K562 (cell line): Measurements from ENCODE around the gene ATP5MG. TPM values are rescaled to one million over a fixed set of nuclear protein-coding genes. Genes with fewer than 3 reads are reported as not detected.

ENCODE experiments used
- BCLAF1 ChIP-seq, 2 experiments: fragments of 450-650 bp in 1 of 2; IDR thresholded peaks; 2 replicates each; pipeline ENCODE4 v1.6.1; 2011 to 2017; ENCODE audit warnings: low read depth in 2 of 2, antibody characterized with exemption in 1 of 2, borderline replicate concordance in 1 of 2, low read length in 1 of 2, mild to moderate bottlenecking in 1 of 2, mixed read lengths in 1 of 2; ENCODE audit not compliant: control insufficient read depth in 1 of 2
- CSDE1 ChIP-seq, 2 experiments: fragments of 450-650 bp; IDR thresholded peaks; 2 replicates each; pipeline ENCODE4 v1.6.1; 2016; ENCODE audit warnings: mild to moderate bottlenecking in 1 of 2
- ETV1 ChIP-seq: fragments of 450-650 bp; conservative IDR thresholded peaks from 2 replicates; pipeline ENCODE4 v1.6.1; 2016; ENCODE audit warnings: missing genetic modification characterization, control low read depth, low read depth, missing compliant biosample characterization
- HNRNPH1 ChIP-seq: fragments of 200-400 bp; formaldehyde crosslinking; optimal IDR thresholded peaks from 2 replicates; pipeline ENCODE3; 2017; ENCODE audit warnings: low read depth, mild to moderate bottlenecking, low read length, moderate library complexity
- JUN ChIP-seq, 2 experiments: sonication (generic) in 1 of 2; formaldehyde crosslinking in 1 of 2; IDR thresholded peaks; 2 replicates each; pipeline versions ENCODE4 v1.6.1 to v1.8.0; 2012 to 2022; ENCODE audit warnings: borderline replicate concordance in 2 of 2, mild to moderate bottlenecking in 2 of 2, improper control_type of control experiment in 1 of 2, low read depth in 1 of 2, low read length in 1 of 2, missing genetic modification reagents in 1 of 2
- KHSRP ChIP-seq: fragments of 450-650 bp; IDR thresholded peaks from 2 replicates; pipeline ENCODE4 v1.6.1; 2017
- MXI1 ChIP-seq: IDR thresholded peaks from 2 replicates; pipeline ENCODE4 v1.6.1; 2011; ENCODE audit warnings: low read depth, mild to moderate bottlenecking, improper control_type of control experiment, low read length
- NCOR1 ChIP-seq: fragments of 450-650 bp; IDR thresholded peaks from 2 replicates; pipeline ENCODE4 v1.6.1; 2016; ENCODE audit warnings: mild to moderate bottlenecking, moderate library complexity
- NFRKB ChIP-seq: fragments of 450-650 bp; IDR thresholded peaks from 2 replicates; pipeline ENCODE4 v1.6.1; 2016; ENCODE audit warnings: low read depth
- PBX2 ChIP-seq, 2 experiments: IDR thresholded peaks in 1 of 2; conservative IDR thresholded peaks in 1 of 2; 2 replicates each; pipeline ENCODE4 v1.6.1; 2016; ENCODE audit warnings: low read depth in 2 of 2, mild to moderate bottlenecking in 1 of 2, missing compliant biosample characterization in 1 of 2, missing genetic modification characterization in 1 of 2, moderate library complexity in 1 of 2
- TCF3 ChIP-seq: sonication (generic); formaldehyde crosslinking; IDR thresholded peaks from 2 replicates; pipeline ENCODE4 v1.4.0; 2020; ENCODE audit warnings: mild to moderate bottlenecking, missing genetic modification reagents
- ZNF124 ChIP-seq: sonication (generic); formaldehyde crosslinking; IDR thresholded peaks from 2 replicates; pipeline ENCODE4 v1.8.1; 2022; ENCODE audit warnings: missing genetic modification reagents
- ZNF699 ChIP-seq: fragments of 250-450 bp; sonication (Bioruptor Pico); IDR thresholded peaks from 2 replicates; pipeline ENCODE4 v1.8.0; 2021; ENCODE audit warnings: mild to moderate bottlenecking, moderate library complexity; ENCODE audit not compliant: insufficient replicate concordance
- ZNF766 ChIP-seq: fragments of 200-800 bp; sonication (Bioruptor generic); conservative IDR thresholded peaks from 2 replicates; pipeline ENCODE4 v1.6.1; 2016; ENCODE audit warnings: missing genetic modification characterization, missing compliant biosample characterization
- polyA plus RNA-seq, 8 experiments: library from polyadenylated mRNA; depleted of rRNA in 4 of 8; stranded (reverse) in 5 of 8; unstranded in 3 of 8; fragments of >200 nt; fragmentation: Nextera tagmentation in 2 of 8; fragmentation: Illumina TruSeq in 1 of 8; extraction: Ambion mirVana in 2 of 8; extraction: Trizol in 1 of 8; gene quantifications; 2 replicates each; pipeline versions ENCODE4 v1.2.1 to v1.2.3, GENCODE V29; 2011 to 2014; ENCODE audit warnings: inconsistent platforms in 1 of 8, missing spikeins in 1 of 8
- total RNA-seq, 7 experiments: library from RNA; depleted of rRNA in 6 of 7; stranded (reverse); fragments of >200 nt in 6 of 7; fragmentation: Illumina TruSeq in 2 of 7; extraction: Trizol in 2 of 7; gene quantifications; 2 replicates each; pipeline versions ENCODE4 v1.2.1 to v1.2.3, GENCODE V29; 2011 to 2021; ENCODE audit warnings: low replicate concordance in 1 of 7
- TF ChIP-seq, protein P1 (sequence below): fragments of 450-650 bp; IDR thresholded peaks from 2 replicates; pipeline ENCODE4 v1.6.1; 2018; ENCODE audit not compliant: partially characterized antibody
- TF ChIP-seq, protein P2 (sequence below): sonication (generic); formaldehyde crosslinking; IDR thresholded peaks from 2 replicates; pipeline ENCODE4 v1.8.1; 2022; ENCODE audit warnings: missing genetic modification reagents

Gene ATP5MG
- total and polyA plus RNA-seq, 9 of the 15 experiments (the other 6 are each of a cell fraction or from before 2014, with no cell fraction given) = 301 to 2,138 (median 434) TPM

GRCh38 chr11:118415739-118416068 lies 14.3 kb downstream of the ATP5MG start (continued):
- TF ChIP-seq, protein P1, sequence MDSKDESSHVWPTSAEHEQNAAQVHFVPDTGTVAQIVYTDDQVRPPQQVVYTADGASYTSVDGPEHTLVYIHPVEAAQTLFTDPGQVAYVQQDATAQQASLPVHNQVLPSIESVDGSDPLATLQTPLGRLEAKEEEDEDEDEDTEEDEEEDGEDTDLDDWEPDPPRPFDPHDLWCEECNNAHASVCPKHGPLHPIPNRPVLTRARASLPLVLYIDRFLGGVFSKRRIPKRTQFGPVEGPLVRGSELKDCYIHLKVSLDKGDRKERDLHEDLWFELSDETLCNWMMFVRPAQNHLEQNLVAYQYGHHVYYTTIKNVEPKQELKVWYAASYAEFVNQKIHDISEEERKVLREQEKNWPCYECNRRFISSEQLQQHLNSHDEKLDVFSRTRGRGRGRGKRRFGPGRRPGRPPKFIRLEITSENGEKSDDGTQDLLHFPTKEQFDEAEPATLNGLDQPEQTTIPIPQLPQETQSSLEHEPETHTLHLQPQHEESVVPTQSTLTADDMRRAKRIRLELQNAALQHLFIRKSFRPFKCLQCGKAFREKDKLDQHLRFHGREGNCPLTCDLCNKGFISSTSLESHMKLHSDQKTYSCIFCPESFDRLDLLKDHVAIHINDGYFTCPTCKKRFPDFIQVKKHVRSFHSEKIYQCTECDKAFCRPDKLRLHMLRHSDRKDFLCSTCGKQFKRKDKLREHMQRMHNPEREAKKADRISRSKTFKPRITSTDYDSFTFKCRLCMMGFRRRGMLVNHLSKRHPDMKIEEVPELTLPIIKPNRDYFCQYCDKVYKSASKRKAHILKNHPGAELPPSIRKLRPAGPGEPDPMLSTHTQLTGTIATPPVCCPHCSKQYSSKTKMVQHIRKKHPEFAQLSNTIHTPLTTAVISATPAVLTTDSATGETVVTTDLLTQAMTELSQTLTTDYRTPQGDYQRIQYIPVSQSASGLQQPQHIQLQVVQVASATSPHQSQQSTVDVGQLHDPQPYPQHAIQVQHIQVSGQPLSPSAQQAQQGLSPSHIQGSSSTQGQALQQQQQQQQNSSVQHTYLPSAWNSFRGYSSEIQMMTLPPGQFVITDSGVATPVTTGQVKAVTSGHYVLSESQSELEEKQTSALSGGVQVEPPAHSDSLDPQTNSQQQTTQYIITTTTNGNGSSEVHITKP = peak; percentile 17
- TF ChIP-seq JUN (IDR thresholded peaks at IDR 0.05; ENCODE audit: borderline replicate concordance, low read depth, low read length) = peak; percentile 96
- 0 out of 2 replicates have a peak, but pooled peaks have one; percentile 59 for TF ChIP-seq JUN (CRISPR knock-in tag; IDR thresholded peaks at IDR 0.05; ENCODE audit: borderline replicate concordance)
- no peak for TF ChIP-seq KHSRP
- TF ChIP-seq NFRKB = no peak
- TF ChIP-seq BCLAF1 (IDR thresholded peaks at IDR 0.05; ENCODE audit: borderline replicate concordance in 1 of 2, control insufficient read depth in 1 of 2, low read depth in 2 of 2, low read length in 1 of 2) = 0 out of 4 replicates have a peak, but pooled peaks of 1 of the 2 experiments have one; percentile 32
- 0 out of 4 replicates have a peak, but pooled peaks of 1 of the 2 experiments have one; percentile 10 for TF ChIP-seq CSDE1 (IDR thresholded peaks at IDR 0.05)
- TF ChIP-seq HNRNPH1 = no peak
- peak; percentile 80 for TF ChIP-seq TCF3
- peak; percentile 100 for TF ChIP-seq ETV1
- TF ChIP-seq ZNF699 = no peak
- TF ChIP-seq ZNF766 (CRISPR knock-in tag) = peak; percentile 92
- no peak for TF ChIP-seq MXI1
- TF ChIP-seq ZNF124 (CRISPR knock-in tag) = no peak
- TF ChIP-seq, protein P2, sequence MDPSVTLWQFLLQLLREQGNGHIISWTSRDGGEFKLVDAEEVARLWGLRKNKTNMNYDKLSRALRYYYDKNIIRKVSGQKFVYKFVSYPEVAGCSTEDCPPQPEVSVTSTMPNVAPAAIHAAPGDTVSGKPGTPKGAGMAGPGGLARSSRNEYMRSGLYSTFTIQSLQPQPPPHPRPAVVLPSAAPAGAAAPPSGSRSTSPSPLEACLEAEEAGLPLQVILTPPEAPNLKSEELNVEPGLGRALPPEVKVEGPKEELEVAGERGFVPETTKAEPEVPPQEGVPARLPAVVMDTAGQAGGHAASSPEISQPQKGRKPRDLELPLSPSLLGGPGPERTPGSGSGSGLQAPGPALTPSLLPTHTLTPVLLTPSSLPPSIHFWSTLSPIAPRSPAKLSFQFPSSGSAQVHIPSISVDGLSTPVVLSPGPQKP = no peak
- TF ChIP-seq PBX2 (CRISPR knock-in tag; IDR thresholded peaks at IDR 0.05; ENCODE audit: low read depth) = no peak
- TF ChIP-seq PBX2 (tag; conservative IDR thresholded peaks at IDR 0.05; ENCODE audit: low read depth) = 0 out of 2 replicates have a peak, but pooled peaks have one; percentile 17
- peak; percentile 89 for TF ChIP-seq NCOR1
